ENCODE results near the gene EPB41L2.

EPB41L2 gene

GRCh38 chr6:131036143-131036542 lies 26.9 kb downstream of the EPB41L2 start:
- TF ChIP-seq CTCF (conservative IDR thresholded peaks at IDR 0.05; ENCODE audit: low read depth, low read length): no peak
- H3K4me3 ChIP-seq (IDR thresholded peaks at IDR 0.05; ENCODE audit: insufficient read depth, low read depth, low read length): no peak overlapping the region
- H3K4me1 ChIP-seq (ENCODE audit: low read depth, poor library complexity, severe bottlenecking): no peaks in the 10 kb centered on the region
- no peaks in the 10 kb centered on the region for H3K27me3 ChIP-seq (ENCODE audit: insufficient read depth, low read depth)
- no peak overlapping the region for H2AFZ ChIP-seq (ENCODE audit: low read depth)
- H3K4me2 ChIP-seq: no peak overlapping the region
- no peaks in the 10 kb centered on the region for H4K20me1 ChIP-seq (ENCODE audit: insufficient read depth)
- no peaks in the 10 kb centered on the region for H3K36me3 ChIP-seq (ENCODE audit: insufficient read depth)
- H3K27ac ChIP-seq: no peak overlapping the region
- peaks cover 16% of the 10 kb centered on the region for H3K79me2 ChIP-seq (ENCODE audit: insufficient read depth, low read depth)
- H3K9ac ChIP-seq: no peak overlapping the region

- no peak overlapping the region for H3K9ac ChIP-seq
- H3K4me2 ChIP-seq: no peak overlapping the region
- no peak overlapping the region for H3K27ac ChIP-seq
- peaks cover under 1% of the 10 kb centered on the region for H3K4me1 ChIP-seq (ENCODE audit: low read depth, poor library complexity, severe bottlenecking)
- no peak overlapping the region for H3K4me3 ChIP-seq (IDR thresholded peaks at IDR 0.05; ENCODE audit: insufficient read depth, low read depth, low read length)
- no peak overlapping the region for H2AFZ ChIP-seq (ENCODE audit: low read depth)
- no peak for TF ChIP-seq CTCF (conservative IDR thresholded peaks at IDR 0.05; ENCODE audit: low read depth, low read length)
- H3K36me3 ChIP-seq (ENCODE audit: insufficient read depth): no peaks in the 10 kb centered on the region
- no peaks in the 10 kb centered on the region for H3K27me3 ChIP-seq (ENCODE audit: insufficient read depth, low read depth)
- H4K20me1 ChIP-seq (ENCODE audit: insufficient read depth): no peaks in the 10 kb centered on the region
- peaks cover 16% of the 10 kb centered on the region for H3K79me2 ChIP-seq (ENCODE audit: insufficient read depth, low read depth)
Measured at GRCh38 chr6:131035582-131035981, 27.5 kb downstream of the EPB41L2 start.

- H4K20me1 ChIP-seq (ENCODE audit: insufficient read depth): no peaks in the 10 kb centered on the region
- H3K36me3 ChIP-seq (ENCODE audit: insufficient read depth): no peaks in the 10 kb centered on the region
- no peak overlapping the region for H3K4me3 ChIP-seq (IDR thresholded peaks at IDR 0.05; ENCODE audit: insufficient read depth, low read depth, low read length)
- H3K27ac ChIP-seq: no peak overlapping the region
- no peak overlapping the region for H3K4me2 ChIP-seq
- H3K9ac ChIP-seq: no peak overlapping the region
- H3K4me1 ChIP-seq (ENCODE audit: low read depth, poor library complexity, severe bottlenecking): peaks cover 11% of the 10 kb centered on the region
- no peak overlapping the region for H2AFZ ChIP-seq (ENCODE audit: low read depth)
- no peak for TF ChIP-seq CTCF (conservative IDR thresholded peaks at IDR 0.05; ENCODE audit: low read depth, low read length)
- H3K79me2 ChIP-seq (ENCODE audit: insufficient read depth, low read depth): 0 out of 2 replicates have a peak, but pooled peaks cover 9% of the 10 kb centered on the region
- H3K27me3 ChIP-seq (ENCODE audit: insufficient read depth, low read depth): no peaks in the 10 kb centered on the region
Measured at GRCh38 chr6:131033631-131034030, 29.4 kb downstream of the EPB41L2 start.

- peaks cover 11% of the 10 kb centered on the region for H3K4me1 ChIP-seq (ENCODE audit: low read depth, poor library complexity, severe bottlenecking)
- no peaks in the 10 kb centered on the region for H4K20me1 ChIP-seq (ENCODE audit: insufficient read depth)
- no peak overlapping the region for H3K27ac ChIP-seq
- no peak overlapping the region for H3K9ac ChIP-seq
- no peaks in the 10 kb centered on the region for H3K36me3 ChIP-seq (ENCODE audit: insufficient read depth)
- no peak for TF ChIP-seq CTCF (conservative IDR thresholded peaks at IDR 0.05; ENCODE audit: low read depth, low read length)
- H3K4me3 ChIP-seq (IDR thresholded peaks at IDR 0.05; ENCODE audit: insufficient read depth, low read depth, low read length): no peak overlapping the region
- no peak overlapping the region for H2AFZ ChIP-seq (ENCODE audit: low read depth)
- H3K79me2 ChIP-seq (ENCODE audit: insufficient read depth, low read depth): no peaks in the 10 kb centered on the region; the same call in 1 of the 2 replicates
- no peak overlapping the region for H3K4me2 ChIP-seq
- no peaks in the 10 kb centered on the region for H3K27me3 ChIP-seq (ENCODE audit: insufficient read depth, low read depth)
Measured at GRCh38 chr6:131029626-131030297, 33.3 kb downstream of the EPB41L2 start.

Measured in KMS-11 (cell line).